Upper lobe of left lung (tissue), 4 donors: ENCODE measurements around the gene CA5A.

ENCODE experiments used
- POLR2A ChIP-seq, 4 donors: fragments of 450-650 bp; IDR thresholded peaks; one replicate each; pipeline ENCODE4 v1.5.1; 2016 to 2017; ENCODE audit warnings: antibody characterized with exemption in 4 of 4, mild to moderate bottlenecking in 2 of 4
- POLR2AphosphoS5 ChIP-seq, 2 donors: sonication (generic); formaldehyde crosslinking; IDR thresholded peaks; one replicate each; pipeline ENCODE4 v1.5.1; 2017; ENCODE audit warnings: antibody characterized with exemption in 2 of 2
- TF ChIP-seq, protein P1 (sequence below), 6 experiments: fragments of 450-650 bp in 4 of 6; fragments of 200-600 bp in 2 of 6; sonication (generic) in 2 of 6; IDR thresholded peaks; one replicate each; pipeline ENCODE4 v1.5.1; 2016 to 2019; ENCODE audit warnings: antibody characterized with exemption in 6 of 6

DNA sequence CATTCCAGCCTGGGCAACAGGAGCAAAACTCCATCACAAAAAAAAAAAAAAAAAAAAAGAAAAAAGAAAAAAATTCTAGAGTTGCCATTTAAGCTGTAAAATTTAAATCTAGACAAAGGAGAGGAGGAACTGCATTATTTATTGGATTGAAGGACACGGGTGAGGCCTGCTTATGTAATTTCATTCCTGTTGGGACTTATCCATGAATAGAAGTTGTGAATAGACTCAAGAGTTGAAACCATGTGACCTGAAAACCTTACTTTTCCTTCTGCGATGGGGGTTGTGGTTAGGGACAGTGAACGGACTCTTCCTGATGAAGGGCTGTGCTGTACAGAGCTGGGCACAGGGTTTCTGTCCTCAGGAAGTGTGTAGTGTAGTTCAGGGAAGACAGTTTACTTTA is 37.4 kb upstream of the CA5A start:
- TF ChIP-seq, protein P1, sequence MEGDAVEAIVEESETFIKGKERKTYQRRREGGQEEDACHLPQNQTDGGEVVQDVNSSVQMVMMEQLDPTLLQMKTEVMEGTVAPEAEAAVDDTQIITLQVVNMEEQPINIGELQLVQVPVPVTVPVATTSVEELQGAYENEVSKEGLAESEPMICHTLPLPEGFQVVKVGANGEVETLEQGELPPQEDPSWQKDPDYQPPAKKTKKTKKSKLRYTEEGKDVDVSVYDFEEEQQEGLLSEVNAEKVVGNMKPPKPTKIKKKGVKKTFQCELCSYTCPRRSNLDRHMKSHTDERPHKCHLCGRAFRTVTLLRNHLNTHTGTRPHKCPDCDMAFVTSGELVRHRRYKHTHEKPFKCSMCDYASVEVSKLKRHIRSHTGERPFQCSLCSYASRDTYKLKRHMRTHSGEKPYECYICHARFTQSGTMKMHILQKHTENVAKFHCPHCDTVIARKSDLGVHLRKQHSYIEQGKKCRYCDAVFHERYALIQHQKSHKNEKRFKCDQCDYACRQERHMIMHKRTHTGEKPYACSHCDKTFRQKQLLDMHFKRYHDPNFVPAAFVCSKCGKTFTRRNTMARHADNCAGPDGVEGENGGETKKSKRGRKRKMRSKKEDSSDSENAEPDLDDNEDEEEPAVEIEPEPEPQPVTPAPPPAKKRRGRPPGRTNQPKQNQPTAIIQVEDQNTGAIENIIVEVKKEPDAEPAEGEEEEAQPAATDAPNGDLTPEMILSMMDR (IDR thresholded peaks at IDR 0.05) = no peak
- TF ChIP-seq POLR2A (IDR thresholded peaks at IDR 0.05) = no peak
- no peak for TF ChIP-seq POLR2AphosphoS5 (IDR thresholded peaks at IDR 0.05)
